GM23338 (cell line): ENCODE results near the gene MALSU1. TPM values are rescaled to one million over a fixed set of nuclear protein-coding genes. Genes with fewer than 3 reads are reported as not detected.

Experiments
- ATAC-seq: fragments of 200-7000 bp; cut with Tn5 transposase; 3 replicates; pipeline ENCODE4 v1.9.1; 2020
- DNase-seq: peaks from one replicate; pipeline ENCODE4 v3.0.0-alpha.2; 2015; ENCODE audit warnings: low spot score
- H2AFZ ChIP-seq: fragments of 200-600 bp; sonication (generic); 2 replicates; pipeline ENCODE4 v1.8.0; 2016; ENCODE audit warnings: antibody characterized with exemption, mild to moderate bottlenecking, moderate library complexity
- H3F3A ChIP-seq: fragments of 200-600 bp; sonication (generic); replicated peaks from 2 replicates; pipeline ENCODE4 v1.8.0; 2017; ENCODE audit warnings: antibody characterized with exemption, mixed run types, low read depth
- H3K27ac ChIP-seq: fragments of 200-600 bp; sonication (generic); 2 replicates; pipeline ENCODE4 v1.6.1; 2016; ENCODE audit warnings: low read depth
- H3K27me3 ChIP-seq: fragments of 200-600 bp; sonication (generic); 2 replicates; pipeline ENCODE4 v1.8.0; 2016; ENCODE audit warnings: mild to moderate bottlenecking, mixed run types, moderate library complexity; ENCODE audit not compliant: insufficient read depth
- H3K36me3 ChIP-seq: fragments of 200-600 bp; sonication (generic); 2 replicates; pipeline ENCODE4 v1.8.0; 2016; ENCODE audit warnings: mild to moderate bottlenecking; ENCODE audit not compliant: insufficient read depth
- H3K4me1 ChIP-seq: fragments of 200-600 bp; sonication (generic); 2 replicates; pipeline ENCODE4 v1.8.0; 2016; ENCODE audit warnings: mild to moderate bottlenecking, moderate library complexity; ENCODE audit not compliant: insufficient read depth
- H3K4me2 ChIP-seq: fragments of 200-600 bp; sonication (generic); 2 replicates; pipeline ENCODE4 v1.7.1; 2017; ENCODE audit warnings: mixed run types
- H3K4me3 ChIP-seq: fragments of 200-600 bp; sonication (generic); 2 replicates; pipeline ENCODE4 v1.6.1; 2016; ENCODE audit warnings: mixed run types
- H3K79me2 ChIP-seq: fragments of 200-600 bp; sonication (generic); replicated peaks from 2 replicates; pipeline ENCODE4 v1.8.0; 2017; ENCODE audit warnings: mild to moderate bottlenecking; ENCODE audit not compliant: insufficient read depth
- H3K9me2 ChIP-seq: fragments of 200-600 bp; sonication (generic); 2 replicates; pipeline ENCODE4 v1.8.0; 2017; ENCODE audit not compliant: insufficient read depth
- H4K20me1 ChIP-seq: fragments of 200-600 bp; sonication (generic); replicated peaks from 2 replicates; pipeline ENCODE4 v1.8.0; 2017; ENCODE audit warnings: mild to moderate bottlenecking; ENCODE audit not compliant: insufficient read depth
- H3K27ac Mint-ChIP-seq: 2 replicates; pipeline ENCODE4 v1.8.0; 2020; ENCODE audit warnings: inconsistent platforms, mild to moderate bottlenecking, moderate library complexity, mixed read lengths
- H3K27me3 Mint-ChIP-seq: 3 replicates; pipeline ENCODE4 v1.8.0; 2022; ENCODE audit warnings: low read depth, mild to moderate bottlenecking, moderate library complexity, mixed read lengths, inconsistent platforms; ENCODE audit not compliant: insufficient read depth, poor library complexity
- H3K36me3 Mint-ChIP-seq: 3 replicates; pipeline ENCODE4 v1.8.0; 2021; ENCODE audit warnings: low read depth, mild to moderate bottlenecking, inconsistent platforms, moderate library complexity, mixed read lengths
- H3K4me1 Mint-ChIP-seq: 3 replicates; pipeline ENCODE4 v1.8.0; 2020; ENCODE audit warnings: mild to moderate bottlenecking, inconsistent platforms, mixed read lengths
- H3K4me3 Mint-ChIP-seq: 3 replicates; pipeline ENCODE4 v1.8.0; 2021; ENCODE audit warnings: moderate library complexity, mild to moderate bottlenecking, inconsistent platforms, mixed read lengths
- H3K9me3 Mint-ChIP-seq: 3 replicates; pipeline ENCODE4 v1.8.0; 2020; ENCODE audit warnings: moderate library complexity, mild to moderate bottlenecking, inconsistent platforms, mixed read lengths
- CREB1 ChIP-seq: fragments of 250-450 bp; sonication (Bioruptor Pico); IDR thresholded peaks from 2 replicates; pipeline ENCODE4 v1.5.0; 2020; ENCODE audit warnings: low read depth, mild to moderate bottlenecking, moderate library complexity
- CTCF ChIP-seq, 2 experiments: fragments of 200-600 bp in 1 of 2; sonication (generic) in 1 of 2; conservative IDR thresholded peaks; 2 replicates each; pipeline versions ENCODE4 v1.5.1 to v1.6.1; 2016 to 2017; ENCODE audit warnings: antibody characterized with exemption in 2 of 2, low read depth in 2 of 2, mild to moderate bottlenecking in 2 of 2, moderate library complexity in 1 of 2
- NANOG ChIP-seq: IDR thresholded peaks from 2 replicates; pipeline ENCODE4 v1.6.1; 2016; ENCODE audit warnings: antibody characterized with exemption, borderline replicate concordance
- POLR2AphosphoS5 ChIP-seq: IDR thresholded peaks from 2 replicates; pipeline ENCODE4 v1.6.1; 2016; ENCODE audit warnings: antibody characterized with exemption, low read depth
- REST ChIP-seq: IDR thresholded peaks from one replicate; pipeline ENCODE4 v1.6.1; 2018; ENCODE audit warnings: antibody characterized with exemption; ENCODE audit not compliant: unreplicated experiment
- ZNF462 ChIP-seq: fragments of 250-450 bp; sonication (Bioruptor Pico); IDR thresholded peaks from 2 replicates; pipeline ENCODE4 v1.5.0; 2020; ENCODE audit warnings: mild to moderate bottlenecking, moderate library complexity
- polyA plus RNA-seq: library from polyadenylated mRNA; unstranded; fragments of >200 nt; fragmentation: Nextera tagmentation; extraction: Ambion mirVana; gene quantifications from 2 replicates; pipeline ENCODE4 v1.2.1, GENCODE V29; 2016
- total RNA-seq: library from RNA; depleted of rRNA; stranded (reverse); fragments of >200 nt; shearing (Covaris generic); gene quantifications from 2 replicates; pipeline ENCODE4 v1.2.3, GENCODE V29; 2014

MALSU1 gene
- total and polyA plus RNA-seq, 2 experiments from 2014 or later, result 96.8 to 209 TPM

GRCh38 chr7:23272275-23272674 is 26.9 kb upstream of the MALSU1 start (continued):
- TF ChIP-seq REST, result no peak
- TF ChIP-seq NANOG, result no peak
- TF ChIP-seq POLR2AphosphoS5, result no peak

GRCh38 chr7:23273141-23273599 is 26.0 kb upstream of the MALSU1 start:
- Histone ChIP-seq H3K9me2 (no peaks in the 10 kb centered on the region), H4K20me1 (no peaks in the 10 kb centered on the region), H3K4me2 (peak overlapping the region; percentile 66), H3K4me1 (no peaks in the 10 kb centered on the region), H3K27ac (no peak overlapping the region), H3K27me3 (no peaks in the 10 kb centered on the region), H3F3A (0 out of 2 replicates have a peak, but pooled peaks cover 6% of the 10 kb centered on the region), H3K36me3 (no peaks in the 10 kb centered on the region), H2AFZ (peak overlapping the region; percentile 93), H3K4me3 (peak overlapping the region; percentile 40), H3K79me2 (no peaks in the 10 kb centered on the region)
- peak; percentile 95 to 97 for TF ChIP-seq CTCF (conservative IDR thresholded peaks at IDR 0.05; ENCODE audit: low read depth in 2 of 2)
- TF ChIP-seq ZNF462 (CRISPR knock-in tag), result no peak
- peak; percentile 72 for TF ChIP-seq CREB1
- peaks cover 11% of the 10 kb centered on the region for H3K4me1 Mint-ChIP-seq
- peak overlapping the region; percentile 73 for H3K27ac Mint-ChIP-seq
- peak overlapping the region; percentile 57 for H3K4me3 Mint-ChIP-seq
- H3K27me3 Mint-ChIP-seq, result peaks cover 3% of the 10 kb centered on the region
- H3K36me3 Mint-ChIP-seq, result no peaks in the 10 kb centered on the region
- H3K9me3 Mint-ChIP-seq, result no peaks in the 10 kb centered on the region
- ATAC-seq (peak; percentile 96), DNase-seq (peak; percentile 96)
